AG04449 (cell line): ENCODE results near the gene ADAP1.
A peak's percentile ranks its signal among the peaks of the same experiment; 100 is the strongest.

ENCODE experiments used
- CTCF ChIA-PET: fragments of 350-600 bp; formaldehyde crosslinking; extraction: SDS; loops from one replicate; lab custom pipeline; 2021; ENCODE audit warnings: antibody characterized with exemption; lab: Yijun Ruan, JAX
- POLR2A ChIA-PET: fragments of 400-600, 350-600 bp; formaldehyde crosslinking; extraction: SDS; loops from one replicate; lab custom pipeline; 2020; ENCODE audit warnings: antibody characterized with exemption, inconsistent platforms; lab: Yijun Ruan, JAX
- DNase-seq: peaks from one replicate; pipeline ENCODE4 v3.0.0-alpha.2; 2010; ENCODE audit warnings: low read depth, low spot score
- H3K4me3 ChIP-seq: 2 replicates; pipeline ENCODE4 v1.5.1; 2011; ENCODE audit warnings: low read depth, mild to moderate bottlenecking, control low read depth, low read length
- TF ChIP-seq, protein P1 (sequence below): IDR thresholded peaks from one replicate; pipeline ENCODE4 v1.5.1; 2011; ENCODE audit warnings: mild to moderate bottlenecking, moderate library complexity, low read length, control low read depth, inconsistent platforms; ENCODE audit not compliant: insufficient read depth; ENCODE audit errors: missing control alignments

ADAP1 gene

DNA sequence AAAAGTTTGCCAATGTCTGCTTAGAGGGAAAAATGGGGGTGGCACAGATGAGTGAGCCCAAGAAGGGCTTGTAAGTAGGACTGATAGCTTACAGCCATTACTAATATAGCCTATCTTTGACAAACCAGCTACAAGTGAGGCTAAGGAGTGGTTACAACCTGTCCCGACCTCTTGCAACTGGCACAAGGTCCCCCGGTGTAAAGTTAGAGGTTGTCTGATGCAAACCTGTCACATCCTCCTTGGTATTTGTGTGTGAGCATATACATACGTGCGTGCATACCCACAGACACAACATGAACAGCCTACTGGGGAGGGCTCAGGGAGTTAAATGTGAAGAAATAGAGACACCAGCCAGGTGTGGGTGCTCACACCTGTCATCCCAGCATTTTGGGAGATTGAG is 14.6 kb downstream of the ADAP1 start:
- TF ChIP-seq, protein P1, sequence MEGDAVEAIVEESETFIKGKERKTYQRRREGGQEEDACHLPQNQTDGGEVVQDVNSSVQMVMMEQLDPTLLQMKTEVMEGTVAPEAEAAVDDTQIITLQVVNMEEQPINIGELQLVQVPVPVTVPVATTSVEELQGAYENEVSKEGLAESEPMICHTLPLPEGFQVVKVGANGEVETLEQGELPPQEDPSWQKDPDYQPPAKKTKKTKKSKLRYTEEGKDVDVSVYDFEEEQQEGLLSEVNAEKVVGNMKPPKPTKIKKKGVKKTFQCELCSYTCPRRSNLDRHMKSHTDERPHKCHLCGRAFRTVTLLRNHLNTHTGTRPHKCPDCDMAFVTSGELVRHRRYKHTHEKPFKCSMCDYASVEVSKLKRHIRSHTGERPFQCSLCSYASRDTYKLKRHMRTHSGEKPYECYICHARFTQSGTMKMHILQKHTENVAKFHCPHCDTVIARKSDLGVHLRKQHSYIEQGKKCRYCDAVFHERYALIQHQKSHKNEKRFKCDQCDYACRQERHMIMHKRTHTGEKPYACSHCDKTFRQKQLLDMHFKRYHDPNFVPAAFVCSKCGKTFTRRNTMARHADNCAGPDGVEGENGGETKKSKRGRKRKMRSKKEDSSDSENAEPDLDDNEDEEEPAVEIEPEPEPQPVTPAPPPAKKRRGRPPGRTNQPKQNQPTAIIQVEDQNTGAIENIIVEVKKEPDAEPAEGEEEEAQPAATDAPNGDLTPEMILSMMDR = no peak
- no peak overlapping the region for H3K4me3 ChIP-seq
- no peak for DNase-seq
- ChIA-PET CTCF (interaction anchor here (1.1 kb wide), 1 partner anchor 125 kb away, joined by 3 read pairs; no protein-coding TSS in a partner anchor), POLR2A (no interaction called here)

DNA sequence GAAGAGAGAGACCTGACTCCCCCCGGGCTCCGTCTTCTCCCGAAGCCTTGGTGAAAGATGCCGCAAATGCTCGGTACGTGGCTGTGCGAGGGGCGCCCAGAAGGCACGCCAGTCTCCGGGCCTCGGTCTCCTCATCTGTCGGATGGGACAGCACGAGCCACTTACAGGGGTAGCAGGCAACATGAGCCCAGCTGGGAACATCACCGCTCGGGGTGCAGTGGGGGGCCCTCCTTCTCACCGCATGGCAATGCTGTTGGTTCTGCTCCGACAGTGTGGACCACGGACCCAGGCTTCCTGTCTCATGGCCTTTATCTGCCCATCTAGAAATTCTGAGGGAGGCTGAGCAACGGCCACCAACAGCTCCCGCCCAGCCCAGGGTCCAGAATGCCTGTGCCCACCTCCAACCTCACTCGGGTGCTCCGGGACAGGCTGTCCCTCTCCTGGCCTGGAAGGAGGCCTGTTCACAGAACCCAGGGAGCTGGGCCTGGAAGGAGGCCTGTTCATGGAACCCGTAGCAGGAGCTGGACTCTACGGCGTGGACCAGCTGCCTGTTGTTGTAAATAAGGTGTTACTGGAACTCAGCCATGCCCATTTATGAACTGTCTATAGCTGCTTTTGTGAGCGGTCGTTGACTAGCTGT is 15.8 kb downstream of the ADAP1 start:
- ChIA-PET POLR2A (interaction anchor here (0.7 kb wide), 1 partner anchor 51 kb away, joined by 3 read pairs; no protein-coding TSS in a partner anchor), CTCF (no interaction called here)
- H3K4me3 ChIP-seq = no peak overlapping the region
- TF ChIP-seq, protein P1 = no peak
- DNase-seq = no peak

DNA sequence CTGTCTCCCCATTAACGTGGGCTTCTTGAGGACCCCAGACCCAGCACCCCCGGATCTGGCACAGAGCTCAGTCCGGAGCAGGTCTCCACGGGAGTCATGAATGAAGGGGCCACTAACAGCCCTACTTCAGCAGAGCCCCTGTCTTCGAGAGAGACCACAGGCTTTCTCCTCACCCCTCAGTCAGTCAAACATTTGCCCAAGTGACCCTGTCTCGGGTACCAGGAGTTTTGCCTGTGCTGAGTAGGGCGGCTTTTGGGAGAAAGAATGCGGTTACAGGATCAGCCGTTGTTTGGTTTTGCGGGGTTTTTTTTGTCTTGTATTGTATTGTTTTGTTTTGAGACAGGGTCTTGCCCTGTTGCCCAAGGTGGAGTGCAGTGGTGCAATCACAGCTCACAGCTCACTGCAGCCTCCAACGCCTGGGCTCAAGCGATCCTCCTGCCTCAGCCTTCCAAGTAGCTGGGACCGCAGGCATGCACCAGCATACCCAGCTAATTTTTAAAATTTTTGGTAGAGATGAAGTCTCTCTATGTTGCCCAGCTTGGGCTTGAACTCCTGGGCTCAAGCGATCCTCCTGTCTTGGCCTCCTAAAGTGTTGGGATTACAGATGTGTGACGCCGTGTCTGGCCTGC is 16.5 kb downstream of the ADAP1 start:
- TF ChIP-seq, protein P1 = no peak
- CTCF ChIA-PET = no interaction called here
- no peak for DNase-seq
- POLR2A ChIA-PET = no interaction called here
- H3K4me3 ChIP-seq = no peak overlapping the region

DNA sequence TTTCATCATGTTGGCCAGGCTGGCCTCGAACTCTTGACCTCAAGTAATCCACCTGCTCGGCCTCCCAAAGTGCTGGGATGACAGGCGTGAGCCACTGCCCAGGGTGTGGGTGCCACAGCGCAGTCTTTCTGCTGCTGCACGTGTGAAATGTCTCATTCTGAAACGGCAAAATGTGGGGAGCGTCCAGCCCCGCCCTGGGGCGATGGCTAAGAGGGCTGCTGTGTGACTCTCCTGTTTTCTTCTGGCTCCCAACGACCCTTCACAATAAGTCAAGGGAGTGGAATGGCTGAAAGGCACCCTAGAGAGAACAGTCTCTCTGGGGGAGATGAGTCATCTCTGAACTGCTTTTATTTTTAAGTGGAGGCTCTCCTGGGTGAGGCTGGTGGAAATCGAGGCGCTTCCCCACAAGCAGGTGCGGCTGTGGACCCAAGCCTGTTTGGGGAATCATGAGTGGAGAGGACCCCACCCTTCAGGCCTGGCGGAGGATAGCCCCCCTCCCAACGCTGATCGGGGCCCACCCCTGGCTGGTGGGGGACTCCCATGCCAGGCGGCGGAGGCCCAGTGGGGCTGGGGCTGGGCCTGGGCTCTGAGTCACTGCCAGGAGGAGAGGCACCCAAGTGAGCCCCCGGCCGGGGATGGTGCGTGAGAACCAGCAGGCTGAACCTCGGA is 18.0 kb downstream of the ADAP1 start:
- ChIA-PET CTCF (no interaction called here), POLR2A (no interaction called here)
- DNase-seq = peak; percentile 17
- TF ChIP-seq, protein P1 = no peak
- H3K4me3 ChIP-seq = no peak overlapping the region

DNA sequence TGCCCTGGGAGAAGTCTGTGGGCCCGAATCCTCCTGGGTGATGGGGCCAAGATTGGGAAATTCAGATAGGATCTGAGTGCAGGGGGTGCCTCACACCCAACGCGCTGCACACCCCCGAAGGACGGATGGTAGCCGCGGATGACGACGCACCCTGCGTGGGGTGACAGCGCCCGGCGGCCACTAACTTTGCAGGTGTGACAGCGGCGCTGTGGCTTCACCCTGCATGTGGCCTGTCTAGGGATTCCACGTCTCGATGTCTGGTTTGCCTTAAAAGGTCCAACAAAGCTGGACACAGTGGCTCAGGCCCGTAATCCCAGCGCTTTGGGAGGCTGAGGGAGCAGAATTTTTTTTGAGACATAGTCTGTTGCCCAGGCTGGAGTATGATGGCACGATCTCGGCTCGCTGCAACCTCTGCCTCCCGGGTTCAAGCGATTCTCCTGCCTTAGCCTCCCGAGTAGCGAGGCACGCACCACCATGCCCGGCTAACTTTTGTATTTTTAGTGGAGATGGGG is 18.6 kb downstream of the ADAP1 start:
- TF ChIP-seq, protein P1 = no peak
- H3K4me3 ChIP-seq = no peak overlapping the region
- POLR2A ChIA-PET = no interaction called here
- DNase-seq = no peak
- CTCF ChIA-PET = no interaction called here

DNA sequence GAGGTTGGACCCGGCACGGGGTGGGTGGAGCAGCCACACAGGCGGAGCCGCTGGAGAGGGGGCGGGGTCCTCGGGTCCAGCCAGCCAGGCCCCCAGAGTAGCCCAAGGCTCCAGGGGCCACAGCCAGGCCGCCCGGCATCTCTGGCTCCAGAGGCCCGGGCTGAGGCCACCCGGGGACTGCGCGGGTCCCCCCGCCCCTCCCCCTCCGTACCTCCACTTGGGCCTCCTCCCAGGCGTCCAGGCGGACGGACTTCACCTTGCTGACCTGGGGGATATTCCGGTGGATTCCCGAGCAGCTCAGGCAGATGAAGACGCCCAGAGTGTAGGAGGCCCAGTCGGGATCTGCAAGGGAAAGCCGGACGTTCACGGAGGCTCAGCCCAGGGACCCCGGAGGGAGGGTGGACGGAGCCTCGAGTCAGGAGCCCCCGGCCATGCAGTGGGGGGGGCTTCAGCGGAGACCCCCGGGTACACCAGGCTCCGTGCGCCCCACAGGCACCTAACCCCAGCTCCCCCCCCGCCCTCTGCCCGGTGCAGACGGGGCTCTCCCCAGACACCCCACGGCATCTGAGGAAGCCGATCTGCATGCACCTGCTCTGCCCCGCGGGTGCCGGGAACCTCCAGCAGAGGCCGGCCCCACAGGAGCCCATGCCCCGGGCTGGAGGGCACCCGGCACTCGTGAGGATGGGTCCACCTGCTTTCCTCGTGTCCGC is 19.2 kb downstream of the ADAP1 start:
- ChIA-PET CTCF (no interaction called here), POLR2A (no interaction called here)
- DNase-seq = no peak
- H3K4me3 ChIP-seq = no peak overlapping the region
- TF ChIP-seq, protein P1 = no peak
